GM12878 (cell line): ENCODE results near the gene TIE1. TPM values are rescaled to one million over a fixed set of nuclear protein-coding genes. Genes with fewer than 3 reads are reported as not detected.

ENCODE experiments used
- ATAC-seq: fragments of 200-7000 bp; cut with Tn5 transposase; 3 replicates; pipeline ENCODE4 v1.9.1; 2020; ENCODE audit warnings: mild to moderate bottlenecking, moderate library complexity
- BruUV-seq: library from RNA; stranded (reverse); fragments of 400-500 nt; replicated peaks from 2 replicates; lab custom pipeline; 2021; lab: Mats Ljungman, UMichigan
- CTCF ChIA-PET: fragments of 300-600 bp; sonication (Branson Sonifier 250); formaldehyde crosslinking; extraction: SDS; loops from one replicate; lab custom pipeline; 2021; ENCODE audit warnings: inconsistent platforms; lab: Yijun Ruan, JAX
- POLR2A ChIA-PET: fragments of 350-600 bp; formaldehyde crosslinking; extraction: SDS; loops from one replicate; lab custom pipeline; 2021; ENCODE audit warnings: inconsistent platforms; lab: Charles Lee
- RAD21 ChIA-PET: fragments of 300-600 bp; sonication (Branson Sonifier 250); formaldehyde crosslinking; loops from one replicate; lab custom pipeline; 2023; ENCODE audit warnings: antibody characterized with exemption; ENCODE audit not compliant: unreplicated experiment; lab: Charles Lee
- SMC1A ChIA-PET: fragments of 300-600 bp; sonication (Branson Sonifier 250); formaldehyde crosslinking; loops from one replicate; lab custom pipeline; 2023; ENCODE audit not compliant: unreplicated experiment, uncharacterized antibody; lab: Charles Lee
- DNase-seq: peaks from one replicate; pipeline ENCODE4 v3.0.0-alpha.2; 2011; ENCODE audit warnings: low read depth, low spot score
- FAIRE-seq: peaks from 3 replicates; lab custom pipeline; 2011; peaks lifted over from hg19 to GRCh38; lab: Jason Lieb, UNC
- H2AFZ ChIP-seq: 2 replicates; pipeline ENCODE4 v1.6.0; 2011; ENCODE audit warnings: low read depth, low read length, control low read depth; ENCODE audit not compliant: control insufficient read depth
- H3K27ac ChIP-seq: 2 replicates; pipeline ENCODE4 v1.5.1; 2011; ENCODE audit warnings: control low read depth; ENCODE audit not compliant: control insufficient read depth, insufficient read depth
- H3K27me3 ChIP-seq, 2 experiments: replicated peaks in 1 of 2; 2 replicates each; pipeline versions ENCODE4 v1.6.0 to v1.6.1; 2011; ENCODE audit warnings: low read length in 1 of 2; ENCODE audit not compliant: control insufficient read depth in 2 of 2, insufficient read depth in 2 of 2
- H3K36me3 ChIP-seq, 2 experiments: 2 replicates each; pipeline ENCODE4 v1.5.1; 2011; ENCODE audit warnings: low read length in 1 of 2; ENCODE audit not compliant: control insufficient read depth in 2 of 2, insufficient read depth in 2 of 2
- H3K4me1 ChIP-seq: 2 replicates; pipeline ENCODE4 v1.6.1; 2011; ENCODE audit warnings: mild to moderate bottlenecking, low read length, moderate library complexity, mixed read lengths; ENCODE audit not compliant: control insufficient read depth, insufficient read depth
- H3K4me2 ChIP-seq: 2 replicates; pipeline ENCODE4 v1.6.0; 2011; ENCODE audit warnings: control low read depth; ENCODE audit not compliant: control insufficient read depth, insufficient read depth
- H3K4me3 ChIP-seq: fragments of 200-600 bp; sonication (generic); 2 replicates; pipeline ENCODE4 v1.5.1; 2016
- H3K79me2 ChIP-seq: 2 replicates; pipeline ENCODE4 v1.6.0; 2011; ENCODE audit warnings: low read length; ENCODE audit not compliant: control insufficient read depth, insufficient read depth
- H3K9ac ChIP-seq: 2 replicates; pipeline ENCODE4 v1.8.0; 2011; ENCODE audit warnings: low read length, control low read depth, mixed read lengths; ENCODE audit not compliant: control insufficient read depth, insufficient read depth
- H3K9me3 ChIP-seq: replicated peaks from 3 replicates; pipeline ENCODE4 v1.5.1; 2011; ENCODE audit warnings: mild to moderate bottlenecking, low read length; ENCODE audit not compliant: control insufficient read depth, insufficient read depth
- H4K20me1 ChIP-seq: 2 replicates; pipeline ENCODE4 v1.6.0; 2011; ENCODE audit not compliant: control insufficient read depth, insufficient read depth
- ATF3 ChIP-seq: IDR thresholded peaks from 2 replicates; pipeline ENCODE4 v1.6.1; 2011; ENCODE audit warnings: low read depth, mild to moderate bottlenecking, low read length, moderate library complexity, borderline replicate concordance; ENCODE audit errors: extremely low read depth
- CBX5 ChIP-seq: sonication (generic); IDR thresholded peaks from 2 replicates; pipeline ENCODE4 v1.6.1; 2016; ENCODE audit warnings: low read depth, moderate library complexity, mild to moderate bottlenecking, inconsistent platforms
- DPF2 ChIP-seq: fragments of 450-650 bp; IDR thresholded peaks from 2 replicates; pipeline ENCODE4 v1.6.1; 2017; ENCODE audit warnings: mild to moderate bottlenecking
- E2F8 ChIP-seq: fragments of 450-650 bp; IDR thresholded peaks from 2 replicates; pipeline ENCODE4 v1.6.1; 2018; ENCODE audit warnings: mild to moderate bottlenecking, low read depth, moderate library complexity; ENCODE audit not compliant: partially characterized antibody
- HCFC1 ChIP-seq: fragments of 150-350 bp; IDR thresholded peaks from 2 replicates; pipeline ENCODE4 v1.6.1; 2014; ENCODE audit warnings: low read length
- PAX8 ChIP-seq: fragments of 450-650 bp; IDR thresholded peaks from 2 replicates; pipeline ENCODE4 v1.6.1; 2017; ENCODE audit warnings: mild to moderate bottlenecking, moderate library complexity
- RELA ChIP-seq: fragments of 450-650 bp; IDR thresholded peaks from 2 replicates; pipeline ENCODE4 v1.8.0; 2014; ENCODE audit warnings: borderline replicate concordance; ENCODE audit not compliant: partially characterized antibody
- SREBF2 ChIP-seq: IDR thresholded peaks from 2 replicates; pipeline ENCODE4 v1.6.1; 2012; ENCODE audit warnings: mild to moderate bottlenecking, low read length
- USF1 ChIP-seq: IDR thresholded peaks from 2 replicates; pipeline ENCODE4 v1.6.1; 2011; ENCODE audit warnings: borderline replicate concordance, low read depth, mild to moderate bottlenecking, moderate library complexity, mixed read lengths, low read length; ENCODE audit not compliant: insufficient read depth; ENCODE audit errors: extremely low read length
- ZBED1 ChIP-seq: IDR thresholded peaks from 2 replicates; pipeline ENCODE4 v1.6.1; 2016; ENCODE audit warnings: borderline replicate concordance
- ZSCAN29 ChIP-seq: fragments of 450-650 bp; IDR thresholded peaks from 2 replicates; pipeline ENCODE4 v1.6.1; 2017; ENCODE audit warnings: mild to moderate bottlenecking, moderate library complexity
- ZZZ3 ChIP-seq: IDR thresholded peaks from 2 replicates; pipeline ENCODE4 v1.6.1; 2011; ENCODE audit warnings: low read depth; ENCODE audit not compliant: control insufficient read depth, insufficient read length
- WGBS: methylation state at CpG from one replicate; pipeline ENCODE4 v1.1.6; 2016; ENCODE audit warnings: low lambda C conversion rate; ENCODE audit not compliant: insufficient replicate concordance, insufficient coverage; ENCODE audit errors: missing lambda C conversion rate; 5-methylcytosine and 5-hydroxymethylcytosine counted together
- in situ Hi-C: fragments of 300-500 bp; cut with MboI; formaldehyde crosslinking; loops from 9 replicates; pipeline ENCODE4 v1.14.3; 2018; ENCODE audit warnings: mixed read lengths
- intact Hi-C: fragments of 100-400 bp; cut with micrococcal nuclease; formaldehyde crosslinking; loops from one replicate; pipeline ENCODE4 v1.14.2; 2022; ENCODE audit not compliant: unreplicated experiment
- polyA plus RNA-seq, 11 experiments: library from polyadenylated mRNA; depleted of rRNA in 4 of 11; unstranded in 6 of 11; stranded (reverse) in 5 of 11; fragments of >200 nt; fragmentation: Nextera tagmentation in 4 of 11; fragmentation: Illumina TruSeq in 1 of 11; extraction: Ambion mirVana in 4 of 11; extraction: Trizol in 1 of 11; gene quantifications; 1 replicate in 1 of 11; 2 replicates in 10 of 11; pipeline versions ENCODE4 v1.2.1 to v1.2.3, GENCODE V29; 2011 to 2016; ENCODE audit warnings: inconsistent platforms in 2 of 11, missing spikeins in 2 of 11, low read depth in 1 of 11
- total RNA-seq, 4 experiments: library from RNA; depleted of rRNA in 3 of 4; stranded (reverse); fragments of >200 nt in 3 of 4; fragmentation: Illumina TruSeq in 1 of 4; extraction: Trizol in 1 of 4; gene quantifications; 2 replicates each; pipeline versions ENCODE4 v1.2.1 to v1.2.3, GENCODE V29; 2013 to 2021

TIE1 gene
- total and polyA plus RNA-seq, 10 of the 15 experiments (the other 5 are each of a cell fraction or from before 2014, with no cell fraction given): 0.26 to 3.9 (median 1.3) TPM

DNA sequence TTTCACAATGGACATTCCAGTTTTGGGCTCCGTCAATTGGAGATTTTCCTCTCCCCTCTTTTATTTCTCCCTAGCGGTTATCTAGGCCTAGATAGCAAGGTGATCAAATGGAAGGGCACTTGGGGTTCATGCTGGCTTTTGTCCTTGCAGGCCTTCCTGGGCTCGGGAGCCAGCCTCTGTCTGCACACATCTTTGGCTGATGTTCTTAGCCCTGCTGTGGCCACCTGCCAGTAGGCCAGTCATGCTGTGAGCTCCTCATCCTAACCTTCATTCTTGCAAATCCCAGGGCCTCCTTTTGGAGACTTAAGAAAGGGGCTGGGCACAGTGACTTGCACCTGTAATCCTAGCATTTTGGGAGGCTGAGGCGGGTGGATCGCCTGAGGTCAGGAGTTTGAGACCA lies 13.5 kb downstream of the TIE1 start (continued):
- TF ChIP-seq E2F8 (no peak), USF1 (no peak), DPF2 (no peak)

DNA sequence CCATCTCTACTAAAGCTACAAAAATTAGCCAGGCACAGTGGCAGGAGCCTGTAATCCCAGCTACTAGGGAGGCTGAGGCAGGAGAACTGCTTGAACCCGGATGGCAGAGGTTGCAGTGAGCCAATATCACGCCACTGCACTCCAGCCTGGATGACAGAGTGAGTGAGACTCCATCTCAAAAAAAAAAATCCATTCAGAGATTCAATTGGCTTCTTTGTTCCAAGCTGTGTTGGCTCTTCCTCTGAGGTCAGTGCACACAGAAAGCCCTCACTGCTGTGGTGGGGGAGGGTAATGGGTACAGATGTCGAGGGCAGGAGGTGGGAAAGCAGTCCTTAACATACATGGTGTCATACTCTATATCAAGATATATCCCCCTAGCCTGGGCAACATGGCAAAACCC lies 14.7 kb downstream of the TIE1 start:
- H3K36me3 ChIP-seq: no peaks in the 10 kb centered on the region

More for the DNA sequence above, 14.7 kb downstream of the TIE1 start:
- CTCF ChIA-PET: interaction anchor here (1.4 kb wide), 2 partner anchors 26 to 77 kb away, joined by 3 to 4 read pairs; no protein-coding TSS in a partner anchor
- in situ Hi-C loops (no loop called here), intact Hi-C loops (no loop called here)
- SMC1A ChIA-PET: interaction anchor here (0.8 to 1.5 kb wide), 2 partner anchors 15 to 20 kb away, joined by 3 to 5 read pairs; no protein-coding TSS in a partner anchor
- Histone ChIP-seq H4K20me1 (no peaks in the 10 kb centered on the region), H3K79me2 (no peaks in the 10 kb centered on the region), H3K27me3 (no peaks in the 10 kb centered on the region), H3K9ac (no peak overlapping the region), H3K4me3 (no peak overlapping the region), H3K9me3 (no peaks in the 10 kb centered on the region), H2AFZ (no peak overlapping the region), H3K27ac (no peak overlapping the region), H3K4me1 (no peaks in the 10 kb centered on the region), H3K4me2 (no peak overlapping the region)
- no peak for DNase-seq
- 0% methylated on average over 3 of the region's 3 CpGs for WGBS
- RAD21 ChIA-PET: no interaction called here
- no peak for TF ChIP-seq CBX5
- no peak for TF ChIP-seq ATF3
- TF ChIP-seq ZZZ3: no peak
- TF ChIP-seq ZSCAN29: no peak
- no peak for TF ChIP-seq HCFC1
- no peak for TF ChIP-seq ZBED1
- TF ChIP-seq SREBF2: no peak
- TF ChIP-seq PAX8: no peak
- no peak for TF ChIP-seq RELA
- BruUV-seq: no TSS peak
- POLR2A ChIA-PET: no interaction called here
- FAIRE-seq: no peak
- no peak for ATAC-seq
